Lower lobe of right lung (tissue), 2 donors: Measurements from ENCODE around the gene CDRT4. TPM values are rescaled to one million over a fixed set of nuclear protein-coding genes. Genes with fewer than 3 reads are reported as not detected.

Experiments used
- ATAC-seq, 2 donors: fragments of 200-7000 bp; cut with Tn5 transposase; one replicate each; pipeline ENCODE4 v1.9.1; 2020 to 2022; ENCODE audit warnings: mild to moderate bottlenecking in 2 of 2, moderate library complexity in 2 of 2
- DNase-seq: peaks from one replicate; pipeline ENCODE4 v3.0.0-alpha.2; 2020
- H3K27ac ChIP-seq: fragments of 200-600 bp; one replicate; pipeline ENCODE4 v1.8.0; 2022
- H3K27me3 ChIP-seq: fragments of 200-600 bp; one replicate; pipeline ENCODE4 v1.8.0; 2022; ENCODE audit warnings: low read depth
- H3K36me3 ChIP-seq: fragments of 200-600 bp; one replicate; pipeline ENCODE4 v1.8.0; 2022; ENCODE audit warnings: mild to moderate bottlenecking
- H3K4me1 ChIP-seq: fragments of 200-600 bp; one replicate; pipeline ENCODE4 v1.8.0; 2022
- H3K4me3 ChIP-seq: fragments of 200-600 bp; one replicate; pipeline ENCODE4 v1.8.0; 2022; ENCODE audit warnings: mild to moderate bottlenecking
- H3K9me3 ChIP-seq: fragments of 200-600 bp; one replicate; pipeline ENCODE4 v1.8.0; 2022
- intact Hi-C: fragments of 100-400 bp; cut with DNase I; formaldehyde crosslinking; loops from one replicate; pipeline ENCODE4 v1.11.0; 2022
- total RNA-seq: library from RNA; stranded (reverse); fragmentation: NEBNext Ultra II Directional; extraction: Animal tissue kit (Norgen Biotek cat#: 25700); gene quantifications from one replicate; pipeline ENCODE4 v1.2.1, GENCODE V29; 2021
- TF ChIP-seq, protein P1 (sequence below): fragments of 200-600 bp; IDR thresholded peaks from one replicate; pipeline ENCODE4 v1.8.0; 2022; ENCODE audit warnings: antibody characterized with exemption, mild to moderate bottlenecking
- donor health status: DM: no; HTN: yes; CAD: no; lungs with severe emphysema.

CDRT4 gene
- total RNA-seq, 1 donor from 2014 or later, result 13.4 TPM

DNA sequence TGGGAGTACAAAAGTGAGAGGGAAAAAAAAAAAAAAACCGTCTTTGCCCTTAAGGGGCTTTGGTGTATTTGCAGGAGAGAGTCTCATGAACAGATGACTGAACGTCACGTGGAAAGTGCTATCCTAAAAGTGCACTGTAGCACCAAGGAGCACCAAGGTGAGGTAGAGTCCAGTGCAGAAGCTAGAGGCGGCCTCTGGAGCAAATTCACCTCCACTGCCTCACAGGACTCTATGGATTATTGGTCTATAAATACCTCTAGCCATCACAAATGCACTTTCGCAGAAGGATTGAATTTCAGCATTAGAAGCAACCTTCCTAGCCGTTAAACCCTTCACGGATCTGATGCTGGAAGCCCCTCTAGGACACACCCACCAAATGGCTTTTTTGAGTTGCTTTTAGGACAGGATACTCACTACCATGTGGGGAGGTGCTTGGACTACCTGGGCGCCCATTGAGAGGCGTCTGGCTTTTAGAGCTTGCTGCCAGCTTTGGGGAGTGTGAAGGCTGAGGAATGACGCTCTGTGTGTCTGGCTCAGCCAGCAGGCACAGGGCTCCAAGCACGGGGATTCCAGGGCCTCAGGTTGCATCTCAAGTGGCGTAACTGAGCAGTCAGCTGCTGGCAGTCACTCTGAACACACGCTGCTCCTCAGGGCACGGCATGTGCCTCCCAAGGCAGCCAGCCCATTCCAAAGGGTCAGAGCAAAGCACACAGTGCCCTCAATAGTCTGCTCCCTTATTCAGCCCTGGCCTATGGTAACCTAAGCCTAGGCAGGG is 52.7 kb downstream of the CDRT4 start:
- Histone ChIP-seq H3K36me3 (no peaks in the 10 kb centered on the region), H3K4me3 (no peak overlapping the region), H3K27me3 (no peaks in the 10 kb centered on the region), H3K9me3 (no peaks in the 10 kb centered on the region), H3K27ac (no peak overlapping the region), H3K4me1 (peaks cover 12% of the 10 kb centered on the region)
- intact Hi-C loops, result no loop called here
- peak; percentile 74 for DNase-seq
- TF ChIP-seq, protein P1, sequence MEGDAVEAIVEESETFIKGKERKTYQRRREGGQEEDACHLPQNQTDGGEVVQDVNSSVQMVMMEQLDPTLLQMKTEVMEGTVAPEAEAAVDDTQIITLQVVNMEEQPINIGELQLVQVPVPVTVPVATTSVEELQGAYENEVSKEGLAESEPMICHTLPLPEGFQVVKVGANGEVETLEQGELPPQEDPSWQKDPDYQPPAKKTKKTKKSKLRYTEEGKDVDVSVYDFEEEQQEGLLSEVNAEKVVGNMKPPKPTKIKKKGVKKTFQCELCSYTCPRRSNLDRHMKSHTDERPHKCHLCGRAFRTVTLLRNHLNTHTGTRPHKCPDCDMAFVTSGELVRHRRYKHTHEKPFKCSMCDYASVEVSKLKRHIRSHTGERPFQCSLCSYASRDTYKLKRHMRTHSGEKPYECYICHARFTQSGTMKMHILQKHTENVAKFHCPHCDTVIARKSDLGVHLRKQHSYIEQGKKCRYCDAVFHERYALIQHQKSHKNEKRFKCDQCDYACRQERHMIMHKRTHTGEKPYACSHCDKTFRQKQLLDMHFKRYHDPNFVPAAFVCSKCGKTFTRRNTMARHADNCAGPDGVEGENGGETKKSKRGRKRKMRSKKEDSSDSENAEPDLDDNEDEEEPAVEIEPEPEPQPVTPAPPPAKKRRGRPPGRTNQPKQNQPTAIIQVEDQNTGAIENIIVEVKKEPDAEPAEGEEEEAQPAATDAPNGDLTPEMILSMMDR, result no peak
- peak; percentile 89 to 91 for ATAC-seq

DNA sequence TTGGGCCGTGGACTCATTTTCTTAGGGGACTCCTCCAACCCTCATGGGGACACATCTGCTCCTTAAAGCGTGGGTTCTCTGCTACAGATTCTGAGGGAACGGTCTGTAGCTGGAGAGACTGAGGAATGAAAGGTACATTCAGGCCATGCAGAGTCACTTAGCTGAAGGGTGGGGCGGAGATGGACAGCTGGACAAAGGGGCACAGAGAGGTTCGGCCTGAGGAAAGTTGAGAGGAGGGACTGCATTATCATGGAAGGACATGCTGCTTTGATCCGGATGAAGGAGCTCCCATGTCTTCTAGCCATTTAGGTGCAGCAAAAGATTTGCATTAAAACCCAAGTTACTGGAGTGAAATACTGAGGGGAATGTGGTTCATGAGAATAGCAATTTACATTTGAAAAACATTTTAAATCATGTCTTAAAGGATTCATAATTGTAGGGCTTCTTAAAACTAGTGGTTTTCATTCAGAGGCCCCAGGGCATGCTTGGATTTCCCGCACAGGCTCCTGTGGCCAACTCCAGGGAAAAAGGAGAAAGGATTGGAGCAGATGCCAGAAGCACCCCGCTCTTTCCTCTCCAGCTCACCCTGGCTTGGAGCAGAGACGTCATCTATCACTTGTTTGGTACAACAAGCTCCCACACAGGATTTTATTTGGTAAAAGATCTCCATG is 54.2 kb downstream of the CDRT4 start:
- Histone ChIP-seq H3K9me3 (no peaks in the 10 kb centered on the region), H3K27ac (no peak overlapping the region), H3K36me3 (no peaks in the 10 kb centered on the region), H3K4me1 (peaks cover 12% of the 10 kb centered on the region), H3K27me3 (no peaks in the 10 kb centered on the region), H3K4me3 (no peak overlapping the region)
- ATAC-seq, result no peak
- no peak for DNase-seq
- TF ChIP-seq, protein P1, result no peak
- intact Hi-C loops, result no loop called here

- peaks cover 12% of the 10 kb centered on the region for H3K4me1 ChIP-seq
- no peak for DNase-seq
- no peak overlapping the region for H3K4me3 ChIP-seq
- H3K36me3 ChIP-seq, result no peaks in the 10 kb centered on the region
- TF ChIP-seq, protein P1, result no peak
- no peaks in the 10 kb centered on the region for H3K27me3 ChIP-seq
- H3K9me3 ChIP-seq, result no peaks in the 10 kb centered on the region
- intact Hi-C loops, result no loop called here
- no peak for ATAC-seq
- peak overlapping the region; percentile 60 for H3K27ac ChIP-seq
Measured at GRCh38 chr17:15412606-15413005, 54.8 kb downstream of the CDRT4 start.

DNA sequence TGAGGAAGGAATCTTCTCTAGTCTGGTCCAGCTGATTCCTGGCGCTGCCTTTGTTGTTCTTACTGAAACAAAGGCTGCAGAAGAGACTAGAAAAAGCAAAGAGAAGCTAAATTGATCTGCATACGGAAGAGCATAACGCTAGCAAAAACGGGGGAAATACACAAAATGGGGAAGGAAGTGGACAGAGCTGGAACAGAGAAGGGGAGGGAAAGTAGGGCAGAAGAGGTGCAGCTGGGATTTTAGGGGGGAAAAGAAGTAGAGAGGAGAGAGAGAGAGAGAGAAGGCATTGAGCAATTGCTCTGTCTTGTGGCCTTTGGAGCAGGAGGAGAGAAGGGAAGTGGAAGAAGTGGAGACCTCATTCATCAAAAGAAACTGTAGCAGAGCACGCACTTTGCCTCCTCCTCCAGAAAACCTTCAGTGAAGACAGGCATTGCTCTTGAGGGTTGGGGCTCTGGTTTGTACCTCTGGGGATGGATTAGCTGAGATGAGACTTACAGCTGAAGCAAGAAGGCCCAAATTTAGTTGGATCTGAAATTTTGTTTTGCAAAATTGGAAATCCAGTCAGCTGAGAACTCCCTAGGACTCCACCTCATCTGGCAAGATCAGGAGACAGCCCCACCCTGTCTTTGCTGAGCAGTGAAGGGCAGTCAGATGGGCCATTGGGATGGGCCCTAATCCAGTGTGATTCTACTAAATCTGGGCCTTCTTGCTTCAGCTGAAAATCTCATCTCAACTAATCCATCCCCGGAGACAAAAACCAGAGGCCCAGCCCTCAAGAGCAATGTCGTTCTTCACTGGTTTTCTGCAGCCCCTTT is 55.8 kb downstream of the CDRT4 start:
- ATAC-seq (no peak), DNase-seq (no peak)
- peaks cover 12% of the 10 kb centered on the region for H3K4me1 ChIP-seq
- no peaks in the 10 kb centered on the region for H3K9me3 ChIP-seq
- H3K27ac ChIP-seq, result peak overlapping the region; percentile 69
- intact Hi-C loops, result no loop called here
- TF ChIP-seq, protein P1, result no peak
- H3K4me3 ChIP-seq, result no peak overlapping the region
- H3K36me3 ChIP-seq, result no peaks in the 10 kb centered on the region
- no peaks in the 10 kb centered on the region for H3K27me3 ChIP-seq

- no peaks in the 10 kb centered on the region for H3K27me3 ChIP-seq
- peaks cover 12% of the 10 kb centered on the region for H3K4me1 ChIP-seq
- no peaks in the 10 kb centered on the region for H3K36me3 ChIP-seq
- H3K9me3 ChIP-seq, result no peaks in the 10 kb centered on the region
- no peak for DNase-seq
- TF ChIP-seq, protein P1, result no peak
- ATAC-seq, result peak; percentile 64 to 73
- H3K4me3 ChIP-seq, result no peak overlapping the region
- H3K27ac ChIP-seq, result peak overlapping the region; percentile 69
- intact Hi-C loops, result no loop called here
Measured at GRCh38 chr17:15409721-15410250, 57.6 kb downstream of the CDRT4 start.
